ENCODE measurements around the gene MEGF8. TPM values are rescaled to one million over a fixed set of nuclear protein-coding genes. Genes with fewer than 3 reads are reported as not detected.

Gene MEGF8
- total and polyA plus RNA-seq, 9 of the 15 experiments (the other 6 are each of a cell fraction or from before 2014, with no cell fraction given) = 0.28 to 13.1 (median 3.0) TPM

DNA sequence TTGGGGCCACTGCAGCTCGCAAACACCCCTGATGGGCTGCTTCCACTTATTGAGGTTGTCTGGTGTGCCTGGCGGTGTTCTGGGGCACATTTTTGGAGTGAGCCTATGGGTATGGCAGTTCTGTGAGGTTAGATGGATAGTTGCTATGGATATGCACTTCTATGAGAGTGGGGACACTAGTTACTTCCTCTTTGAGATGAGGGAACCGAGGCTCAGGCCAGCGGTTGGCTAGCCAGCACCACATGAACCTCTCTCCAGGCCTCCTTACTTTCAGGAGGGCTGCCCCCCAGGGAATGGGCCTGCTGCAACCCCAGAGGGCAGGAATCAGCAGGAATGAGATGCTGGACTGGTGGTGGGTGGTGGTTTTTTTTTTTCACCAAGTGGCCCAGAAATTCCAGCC, 37.0 kb upstream of the MEGF8 start (continued):
- TF ChIP-seq, protein P1, sequence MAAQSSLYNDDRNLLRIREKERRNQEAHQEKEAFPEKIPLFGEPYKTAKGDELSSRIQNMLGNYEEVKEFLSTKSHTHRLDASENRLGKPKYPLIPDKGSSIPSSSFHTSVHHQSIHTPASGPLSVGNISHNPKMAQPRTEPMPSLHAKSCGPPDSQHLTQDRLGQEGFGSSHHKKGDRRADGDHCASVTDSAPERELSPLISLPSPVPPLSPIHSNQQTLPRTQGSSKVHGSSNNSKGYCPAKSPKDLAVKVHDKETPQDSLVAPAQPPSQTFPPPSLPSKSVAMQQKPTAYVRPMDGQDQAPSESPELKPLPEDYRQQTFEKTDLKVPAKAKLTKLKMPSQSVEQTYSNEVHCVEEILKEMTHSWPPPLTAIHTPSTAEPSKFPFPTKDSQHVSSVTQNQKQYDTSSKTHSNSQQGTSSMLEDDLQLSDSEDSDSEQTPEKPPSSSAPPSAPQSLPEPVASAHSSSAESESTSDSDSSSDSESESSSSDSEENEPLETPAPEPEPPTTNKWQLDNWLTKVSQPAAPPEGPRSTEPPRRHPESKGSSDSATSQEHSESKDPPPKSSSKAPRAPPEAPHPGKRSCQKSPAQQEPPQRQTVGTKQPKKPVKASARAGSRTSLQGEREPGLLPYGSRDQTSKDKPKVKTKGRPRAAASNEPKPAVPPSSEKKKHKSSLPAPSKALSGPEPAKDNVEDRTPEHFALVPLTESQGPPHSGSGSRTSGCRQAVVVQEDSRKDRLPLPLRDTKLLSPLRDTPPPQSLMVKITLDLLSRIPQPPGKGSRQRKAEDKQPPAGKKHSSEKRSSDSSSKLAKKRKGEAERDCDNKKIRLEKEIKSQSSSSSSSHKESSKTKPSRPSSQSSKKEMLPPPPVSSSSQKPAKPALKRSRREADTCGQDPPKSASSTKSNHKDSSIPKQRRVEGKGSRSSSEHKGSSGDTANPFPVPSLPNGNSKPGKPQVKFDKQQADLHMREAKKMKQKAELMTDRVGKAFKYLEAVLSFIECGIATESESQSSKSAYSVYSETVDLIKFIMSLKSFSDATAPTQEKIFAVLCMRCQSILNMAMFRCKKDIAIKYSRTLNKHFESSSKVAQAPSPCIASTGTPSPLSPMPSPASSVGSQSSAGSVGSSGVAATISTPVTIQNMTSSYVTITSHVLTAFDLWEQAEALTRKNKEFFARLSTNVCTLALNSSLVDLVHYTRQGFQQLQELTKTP (IDR thresholded peaks at IDR 0.05; ENCODE audit: low read depth in 1 of 2, partially characterized antibody in 2 of 2) = no peak
- TF ChIP-seq BCOR (IDR thresholded peaks at IDR 0.05) = no peak
- TF ChIP-seq PHB2 (IDR thresholded peaks at IDR 0.05; ENCODE audit: low read depth) = no peak
- TF ChIP-seq KDM2B (CRISPR knock-in tag; IDR thresholded peaks at IDR 0.05) = no peak

DNA sequence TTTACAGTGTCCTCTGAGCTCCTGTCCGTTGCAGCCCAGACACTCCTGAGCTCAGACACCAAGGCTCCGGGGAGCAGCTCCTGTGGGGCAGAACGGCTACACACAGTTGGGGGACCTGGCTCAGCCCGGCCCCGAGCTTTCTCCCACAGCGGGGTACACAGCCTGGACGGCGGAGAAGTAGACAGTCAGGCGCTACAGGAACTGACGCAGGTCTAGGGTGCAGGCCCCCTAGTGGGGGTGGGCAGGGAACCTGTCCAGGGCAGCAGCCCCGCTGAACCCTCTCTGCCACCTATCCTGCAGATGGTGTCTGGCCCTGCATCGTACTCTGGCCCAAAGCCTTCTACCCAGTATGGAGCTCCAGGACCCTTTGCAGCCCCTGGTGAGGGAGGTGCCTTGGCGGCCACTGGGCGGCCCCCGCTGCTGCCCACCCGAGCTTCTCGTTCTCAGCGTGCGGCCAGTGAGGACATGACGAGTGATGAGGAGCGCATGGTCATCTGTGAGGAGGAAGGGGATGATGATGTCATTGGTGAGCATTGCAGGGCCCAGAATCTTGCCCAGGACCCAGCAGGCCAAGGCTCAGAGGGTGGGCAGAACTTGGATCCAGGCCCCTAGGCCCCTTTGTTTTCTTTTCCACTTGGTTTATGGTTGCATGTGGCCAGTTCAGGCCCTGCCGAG, 36.4 kb upstream of the MEGF8 start:
- FAIRE-seq (no peak), DNase-seq (ENCODE audit: extremely low read depth in 1 of 4, low spot score in 3 of 4) (no peak), ATAC-seq (no peak)
- ChIA-PET POLR2A (interaction anchor here (1.8 kb wide), 1 partner anchor 13 kb away, joined by 6 read pairs; the partner anchor contains the start of genes PAFAH1B3 and PRR19), CTCF (ENCODE audit: low intra/inter-chr PET ratio) (no interaction called here)
- Histone ChIP-seq H3K27ac (ENCODE audit: extremely low read depth, low read depth, low read length) (no peak overlapping the region), H3K4me2 (ENCODE audit: insufficient read depth, low read length) (no peak overlapping the region), H3K4me3 (no peak overlapping the region), H3K27me3 (ENCODE audit: control insufficient read depth in 2 of 2, insufficient read depth in 2 of 2, low read length in 2 of 2) (no peaks in the 10 kb centered on the region), H3K4me1 (replicated peaks in 1 of 2; ENCODE audit: control insufficient read depth in 2 of 2, insufficient read depth in 2 of 2, low read length in 2 of 2) (peaks cover 16 to 85% of the 10 kb centered on the region in 2 experiments; a peak in 4 of 5 replicates), H3K36me3 (ENCODE audit: control insufficient read depth, insufficient read depth, low read length) (peaks cover 75% of the 10 kb centered on the region; the same call in 2 of the 3 replicates), H3K9ac (ENCODE audit: insufficient read depth in 1 of 2, low read depth in 2 of 2, low read length in 2 of 2) (peak overlapping the region in 1 of 2 experiments; percentile 45; a peak in 2 of 4 replicates), H2AFZ (ENCODE audit: low read depth, low read length) (no peak overlapping the region), H3K9me1 (ENCODE audit: control insufficient read depth, insufficient read depth, low read length) (no peaks in the 10 kb centered on the region), H3K9me3 (replicated peaks; ENCODE audit: control insufficient read depth, insufficient read depth, low read depth, low read length) (no peaks in the 10 kb centered on the region), H4K20me1 (replicated peaks; ENCODE audit: control insufficient read depth, insufficient read depth, low read length) (0 out of 2 replicates have a peak, but pooled peaks cover 8% of the 10 kb centered on the region), H3K79me2 (ENCODE audit: control insufficient read depth, insufficient read depth, low read length) (peaks cover 25% of the 10 kb centered on the region)
- WGBS (ENCODE audit: insufficient coverage, low coverage, missing lambda C conversion rate) = 94% methylated on average over 20 of the region's 22 CpGs
- no TSS peak for BruUV-seq (replicated peaks)
- in situ Hi-C loops (cut with MboI) = no loop called here
- intact Hi-C loops (cut with micrococcal nuclease) = no loop called here
- TF ChIP-seq, protein P2, sequence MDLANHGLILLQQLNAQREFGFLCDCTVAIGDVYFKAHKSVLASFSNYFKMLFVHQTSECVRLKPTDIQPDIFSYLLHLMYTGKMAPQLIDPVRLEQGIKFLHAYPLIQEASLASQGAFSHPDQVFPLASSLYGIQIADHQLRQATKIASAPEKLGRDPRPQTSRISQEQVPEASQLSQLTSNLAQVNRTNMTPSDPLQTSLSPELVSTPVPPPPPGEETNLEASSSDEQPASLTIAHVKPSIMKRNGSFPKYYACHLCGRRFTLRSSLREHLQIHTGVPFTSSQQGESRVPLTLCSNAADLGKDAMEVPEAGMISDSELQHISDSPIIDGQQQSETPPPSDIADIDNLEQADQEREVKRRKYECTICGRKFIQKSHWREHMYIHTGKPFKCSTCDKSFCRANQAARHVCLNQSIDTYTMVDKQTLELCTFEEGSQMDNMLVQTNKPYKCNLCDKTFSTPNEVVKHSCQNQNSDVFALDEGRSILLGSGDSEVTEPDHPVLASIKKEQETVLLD (IDR thresholded peaks at IDR 0.05) = no peak
- TF ChIP-seq, protein P3, sequence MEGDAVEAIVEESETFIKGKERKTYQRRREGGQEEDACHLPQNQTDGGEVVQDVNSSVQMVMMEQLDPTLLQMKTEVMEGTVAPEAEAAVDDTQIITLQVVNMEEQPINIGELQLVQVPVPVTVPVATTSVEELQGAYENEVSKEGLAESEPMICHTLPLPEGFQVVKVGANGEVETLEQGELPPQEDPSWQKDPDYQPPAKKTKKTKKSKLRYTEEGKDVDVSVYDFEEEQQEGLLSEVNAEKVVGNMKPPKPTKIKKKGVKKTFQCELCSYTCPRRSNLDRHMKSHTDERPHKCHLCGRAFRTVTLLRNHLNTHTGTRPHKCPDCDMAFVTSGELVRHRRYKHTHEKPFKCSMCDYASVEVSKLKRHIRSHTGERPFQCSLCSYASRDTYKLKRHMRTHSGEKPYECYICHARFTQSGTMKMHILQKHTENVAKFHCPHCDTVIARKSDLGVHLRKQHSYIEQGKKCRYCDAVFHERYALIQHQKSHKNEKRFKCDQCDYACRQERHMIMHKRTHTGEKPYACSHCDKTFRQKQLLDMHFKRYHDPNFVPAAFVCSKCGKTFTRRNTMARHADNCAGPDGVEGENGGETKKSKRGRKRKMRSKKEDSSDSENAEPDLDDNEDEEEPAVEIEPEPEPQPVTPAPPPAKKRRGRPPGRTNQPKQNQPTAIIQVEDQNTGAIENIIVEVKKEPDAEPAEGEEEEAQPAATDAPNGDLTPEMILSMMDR (IDR thresholded peaks at IDR 0.05 in 2 of 3, conservative IDR thresholded peaks at IDR 0.05 in 1 of 3; ENCODE audit: insufficient read depth in 2 of 3, low read depth in 1 of 3, low read length in 3 of 3) = peak in 1 of 3 experiments; percentile 1; a peak in 1 of 6 replicates
- TF ChIP-seq ZNF3 (CRISPR knock-in tag; IDR thresholded peaks at IDR 0.05) (no peak), CBX1 (IDR thresholded peaks at IDR 0.05; ENCODE audit: low read depth) (no peak), TAF15 (IDR thresholded peaks at IDR 0.05; ENCODE audit: low read depth, low read length) (no peak), ZNF57 (CRISPR knock-in tag; IDR thresholded peaks at IDR 0.05) (no peak), NR1H2 (CRISPR knock-in tag; IDR thresholded peaks at IDR 0.05) (no peak)
- TF ChIP-seq, protein P4, sequence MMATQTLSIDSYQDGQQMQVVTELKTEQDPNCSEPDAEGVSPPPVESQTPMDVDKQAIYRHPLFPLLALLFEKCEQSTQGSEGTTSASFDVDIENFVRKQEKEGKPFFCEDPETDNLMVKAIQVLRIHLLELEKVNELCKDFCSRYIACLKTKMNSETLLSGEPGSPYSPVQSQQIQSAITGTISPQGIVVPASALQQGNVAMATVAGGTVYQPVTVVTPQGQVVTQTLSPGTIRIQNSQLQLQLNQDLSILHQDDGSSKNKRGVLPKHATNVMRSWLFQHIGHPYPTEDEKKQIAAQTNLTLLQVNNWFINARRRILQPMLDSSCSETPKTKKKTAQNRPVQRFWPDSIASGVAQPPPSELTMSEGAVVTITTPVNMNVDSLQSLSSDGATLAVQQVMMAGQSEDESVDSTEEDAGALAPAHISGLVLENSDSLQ (IDR thresholded peaks at IDR 0.05) = no peak

Data from K562 (cell line).